HG03139 (cell line): ENCODE measurements around the gene SLC35F1.

Experiments
- ATAC-seq: cut with Tn5 transposase; IDR thresholded peaks from one replicate; pipeline ENCODE4 v1.9.1; 2021; ENCODE audit not compliant: unreplicated experiment

Gene SLC35F1

DNA sequence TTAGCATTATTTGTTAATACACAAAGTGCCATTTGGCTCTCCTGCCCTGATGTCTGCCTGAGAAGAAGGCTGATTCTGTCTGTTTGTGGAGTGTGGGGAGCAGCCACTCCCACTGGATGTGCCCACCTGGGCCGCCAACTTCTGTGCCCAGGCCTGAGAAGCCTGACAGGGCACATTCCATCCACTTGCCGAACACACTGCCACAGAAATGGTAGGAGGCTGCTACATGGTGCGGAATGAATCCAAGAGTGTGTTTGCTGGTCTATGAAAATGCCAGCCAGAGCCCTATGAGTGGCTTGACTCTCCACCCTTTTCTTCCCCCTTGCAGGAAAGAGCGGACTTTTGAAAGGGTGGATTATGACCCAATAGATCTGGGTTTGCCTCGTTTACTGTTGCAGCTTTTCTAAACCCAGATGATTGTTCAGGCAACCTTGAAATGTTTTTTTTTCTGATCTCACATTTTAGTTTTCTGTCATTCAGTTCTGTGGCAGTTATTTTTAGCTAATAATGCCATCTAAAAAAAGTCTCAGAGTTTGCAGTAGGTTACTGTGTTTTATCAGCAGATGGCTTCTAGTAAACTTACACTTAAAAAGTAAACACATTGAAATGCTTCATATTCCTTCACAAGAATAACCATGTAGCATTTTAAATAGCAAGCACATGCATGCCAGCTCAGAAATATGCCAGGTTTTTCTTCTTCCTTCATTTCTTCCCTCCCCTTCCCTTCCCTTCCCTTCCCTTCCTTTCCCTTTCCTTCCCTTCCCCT, 196.5 kb downstream of the SLC35F1 start:
- no peak for ATAC-seq

- no peak for ATAC-seq
Measured at GRCh38 chr6:118122161-118122725, 215.2 kb downstream of the SLC35F1 start.

GRCh38 chr6:118122801-118123200, 215.7 kb downstream of the SLC35F1 start:
- ATAC-seq, result no peak

DNA sequence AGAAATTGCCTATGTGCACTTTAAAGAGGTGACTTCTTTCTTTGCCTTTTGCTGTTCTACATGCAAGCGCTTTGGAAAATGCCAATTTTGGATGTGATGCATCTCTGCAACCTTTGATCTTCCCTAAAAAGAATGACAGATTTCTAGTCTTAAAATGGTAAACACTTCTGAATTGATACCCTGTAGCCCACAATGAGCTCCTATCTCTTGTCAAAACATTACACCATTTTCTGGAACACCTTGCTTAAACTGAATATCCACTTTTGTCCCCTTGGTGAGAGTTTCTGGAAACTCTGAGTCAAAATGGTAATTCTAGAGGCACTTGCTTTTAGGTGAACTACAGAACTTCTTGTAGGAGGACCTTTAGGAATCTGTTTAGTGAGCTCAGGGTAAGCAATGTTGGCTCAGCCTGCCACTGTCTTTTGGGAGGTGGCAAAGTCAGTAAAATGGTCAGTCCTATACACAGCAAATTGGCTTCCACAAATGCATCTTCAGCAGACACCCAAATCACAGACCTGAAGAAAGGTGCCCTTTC, 216.5 kb downstream of the SLC35F1 start:
- no peak for ATAC-seq

DNA sequence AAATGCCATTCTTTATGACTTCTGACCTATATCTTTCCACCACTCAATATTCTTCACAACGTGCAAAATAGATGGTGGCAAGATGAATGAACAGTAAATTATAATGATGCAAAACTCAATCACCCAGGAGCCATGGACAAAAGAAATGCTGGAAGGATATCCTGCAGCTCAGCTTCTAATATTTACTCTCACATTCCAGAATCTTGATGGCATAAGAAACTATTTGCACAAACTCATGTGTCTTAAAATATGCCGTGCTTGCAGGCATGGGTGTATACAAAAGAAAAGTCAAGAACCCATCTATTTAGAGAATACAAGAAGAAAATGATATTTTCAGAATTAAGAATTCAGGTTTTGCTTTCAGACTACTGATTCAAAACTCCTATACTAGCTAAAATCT, 217.8 kb downstream of the SLC35F1 start:
- ATAC-seq, result no peak

DNA sequence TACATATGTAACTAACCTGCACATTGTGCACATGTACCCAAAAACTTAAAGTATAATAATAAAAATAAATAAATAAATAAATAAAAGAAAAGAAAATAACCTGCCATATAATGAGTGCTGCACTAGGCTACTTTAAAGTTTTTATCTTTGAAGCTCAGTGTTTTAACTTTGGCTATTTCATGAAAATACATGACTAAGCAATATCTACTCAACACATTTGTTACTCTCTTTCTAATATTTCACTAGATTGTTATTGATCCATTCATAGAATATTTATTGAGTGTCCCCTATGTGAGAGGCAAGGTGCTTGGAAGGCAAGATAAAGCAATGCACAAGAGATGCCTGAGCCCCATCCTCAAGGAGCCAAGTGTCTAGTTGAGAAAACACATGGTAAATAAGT, 221.7 kb downstream of the SLC35F1 start:
- ATAC-seq, result no peak

GRCh38 chr6:118134206-118134605, 227.1 kb downstream of the SLC35F1 start:
- ATAC-seq, result no peak

DNA sequence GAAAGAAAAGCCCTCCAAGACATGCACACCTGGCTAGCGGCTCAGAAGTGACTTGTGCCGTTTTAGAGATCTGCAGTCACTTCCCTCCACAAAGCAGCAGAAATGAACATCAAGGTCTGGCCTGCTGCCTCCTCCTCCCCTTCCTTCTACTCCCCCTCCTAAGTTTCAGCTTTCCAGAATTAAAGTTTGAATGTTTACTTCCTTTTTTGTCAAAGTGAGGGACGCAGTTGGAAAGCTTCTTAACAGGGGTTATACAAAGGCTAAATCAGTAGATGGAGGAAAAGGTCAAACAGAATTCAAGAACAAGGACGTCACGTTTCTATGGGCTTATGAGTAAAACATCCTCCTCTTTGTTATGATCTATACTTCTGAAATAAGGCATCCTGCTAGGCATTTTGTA, 227.7 kb downstream of the SLC35F1 start:
- no peak for ATAC-seq

DNA sequence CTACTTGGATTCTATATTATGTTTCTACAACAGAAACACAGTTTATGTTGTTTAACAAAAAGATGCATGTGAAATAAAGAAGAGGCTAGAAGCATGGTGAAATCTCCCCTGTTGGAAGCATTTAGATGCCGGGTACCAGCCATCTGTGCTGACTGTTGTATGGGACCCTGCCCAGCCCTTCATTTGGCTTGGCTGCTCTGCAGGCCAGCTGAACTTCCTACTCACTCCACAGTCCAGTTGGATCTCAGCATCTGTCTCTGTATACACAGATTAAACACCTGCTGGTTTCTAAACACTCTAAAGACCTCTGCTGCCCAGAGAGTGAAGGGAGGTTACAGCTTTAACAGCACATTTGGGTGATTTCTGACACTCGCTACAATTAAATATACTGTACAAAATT, 228.3 kb downstream of the SLC35F1 start:
- no peak for ATAC-seq

GRCh38 chr6:118141211-118141610, 234.1 kb downstream of the SLC35F1 start:
- no peak for ATAC-seq

GRCh38 chr6:118146584-118146983, 239.5 kb downstream of the SLC35F1 start:
- ATAC-seq, result no peak

- ATAC-seq, result no peak
Measured at GRCh38 chr6:118147511-118147910, 240.4 kb downstream of the SLC35F1 start.

DNA sequence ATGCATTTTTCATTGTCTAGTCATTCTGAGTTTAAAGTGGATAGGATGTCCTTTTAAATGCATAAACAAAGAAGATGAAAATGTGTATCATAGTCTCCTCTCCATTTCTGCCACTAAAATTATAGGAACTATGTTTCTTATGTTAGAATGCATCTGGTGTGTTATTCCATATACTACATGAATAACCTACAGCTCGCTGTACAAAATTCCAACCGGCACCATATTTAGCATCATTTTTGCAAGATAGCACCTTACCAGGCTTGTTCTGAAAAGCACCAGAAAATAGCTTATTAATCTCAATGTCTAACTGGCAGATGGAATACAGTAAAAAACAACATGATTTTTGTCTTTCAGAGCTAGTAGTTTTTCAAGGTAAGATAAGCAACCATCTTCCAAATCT, 241.5 kb downstream of the SLC35F1 start:
- ATAC-seq, result no peak

- ATAC-seq, result no peak
Measured at GRCh38 chr6:118152524-118152923, 245.5 kb downstream of the SLC35F1 start.

DNA sequence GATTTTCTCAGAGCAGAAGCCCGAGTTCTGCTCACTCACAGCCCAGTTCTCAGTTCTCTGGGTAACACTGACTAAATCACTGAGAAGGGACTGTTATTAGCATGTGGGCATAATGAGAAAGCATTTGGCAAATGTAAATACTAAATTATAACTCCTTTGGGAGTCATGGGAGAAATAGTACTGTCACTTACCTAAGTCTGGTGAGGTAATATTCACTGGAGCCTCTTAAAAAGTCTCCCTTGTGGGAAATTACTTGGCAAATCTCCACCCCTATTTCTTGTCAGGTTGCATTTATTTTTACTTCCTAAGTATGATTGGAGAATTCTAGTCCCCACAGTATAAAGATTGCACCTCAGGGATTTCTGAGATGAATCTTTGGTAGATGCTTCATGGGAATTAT, 254.3 kb downstream of the SLC35F1 start:
- no peak for ATAC-seq

DNA sequence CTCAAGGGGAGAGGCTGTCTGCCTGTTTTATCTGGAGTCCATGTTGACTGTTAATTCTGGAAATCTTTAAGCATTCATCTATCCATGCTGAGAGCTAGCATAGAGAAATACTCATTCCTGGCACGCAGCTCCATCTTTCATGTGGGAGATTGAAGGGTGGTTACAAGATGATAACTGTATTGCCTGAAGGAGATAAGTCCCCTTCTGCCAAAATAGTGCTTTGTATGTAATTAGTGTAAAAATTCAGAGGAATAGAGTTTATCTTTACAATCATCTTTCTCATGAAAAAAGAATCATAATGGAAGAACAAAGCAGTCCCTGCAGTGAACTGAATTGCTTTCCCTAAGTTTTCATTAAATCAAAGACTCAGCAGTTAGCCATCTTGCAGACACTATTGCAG, 256.5 kb downstream of the SLC35F1 start:
- no peak for ATAC-seq

DNA sequence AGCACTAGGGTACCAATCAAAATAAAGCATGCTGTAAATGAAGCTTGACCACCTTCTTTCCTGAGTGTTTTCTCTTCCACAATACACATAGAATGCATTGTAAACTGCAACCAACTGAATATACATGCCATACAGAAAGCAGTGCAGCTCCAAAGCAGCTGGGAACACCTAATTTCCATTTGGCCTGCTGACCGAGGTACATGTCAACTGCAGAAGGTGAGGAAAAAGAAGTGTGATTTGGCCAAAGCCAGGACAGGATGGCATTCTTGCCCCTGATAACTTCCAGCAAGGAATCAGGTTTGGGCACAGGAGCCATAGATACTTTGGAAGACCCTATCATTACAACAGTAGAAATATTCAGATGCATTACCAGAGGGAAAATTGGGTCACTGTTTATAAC, 258.4 kb downstream of the SLC35F1 start:
- no peak for ATAC-seq

- ATAC-seq, result no peak
Measured at GRCh38 chr6:118168421-118168820, 261.4 kb downstream of the SLC35F1 start.

DNA sequence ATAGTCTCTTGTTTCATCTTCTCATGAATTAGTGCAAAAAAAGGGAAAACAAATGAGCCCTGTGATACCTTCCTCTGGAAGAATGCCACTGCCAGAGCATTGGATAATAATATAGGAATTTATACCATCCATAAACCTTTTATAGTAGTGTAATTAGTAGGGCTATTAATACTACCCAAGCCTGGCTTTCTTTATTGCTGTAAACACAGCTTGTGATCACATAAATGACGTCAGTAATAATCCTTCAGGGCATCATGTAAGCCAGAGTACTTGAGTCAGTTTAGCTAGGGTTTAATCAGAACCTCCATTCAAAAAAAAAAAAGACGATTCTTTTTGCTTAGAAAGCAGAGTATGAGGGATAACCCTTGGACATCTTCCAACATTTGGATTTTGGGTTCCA, 264.8 kb downstream of the SLC35F1 start:
- no peak for ATAC-seq

DNA sequence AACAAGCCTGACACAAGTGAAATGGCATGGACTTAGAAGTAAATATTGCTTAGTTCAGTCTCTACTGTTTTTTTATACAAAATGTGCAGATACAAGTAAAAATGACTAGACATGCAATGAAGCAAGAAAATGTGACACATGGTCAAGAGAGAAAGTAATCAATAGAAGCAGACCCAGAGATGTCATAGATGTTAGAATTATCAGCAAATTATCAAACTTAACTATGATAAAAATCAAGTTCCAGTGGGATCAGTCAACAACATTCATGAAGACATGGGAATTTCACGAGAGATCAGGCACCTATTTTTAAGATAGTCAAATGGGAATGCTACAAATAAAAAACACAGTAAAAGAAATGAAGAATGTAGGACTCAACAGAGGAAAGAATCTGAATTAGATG, 267.0 kb downstream of the SLC35F1 start:
- no peak for ATAC-seq

GRCh38 chr6:118177720-118178119, 270.7 kb downstream of the SLC35F1 start:
- ATAC-seq, result no peak

DNA sequence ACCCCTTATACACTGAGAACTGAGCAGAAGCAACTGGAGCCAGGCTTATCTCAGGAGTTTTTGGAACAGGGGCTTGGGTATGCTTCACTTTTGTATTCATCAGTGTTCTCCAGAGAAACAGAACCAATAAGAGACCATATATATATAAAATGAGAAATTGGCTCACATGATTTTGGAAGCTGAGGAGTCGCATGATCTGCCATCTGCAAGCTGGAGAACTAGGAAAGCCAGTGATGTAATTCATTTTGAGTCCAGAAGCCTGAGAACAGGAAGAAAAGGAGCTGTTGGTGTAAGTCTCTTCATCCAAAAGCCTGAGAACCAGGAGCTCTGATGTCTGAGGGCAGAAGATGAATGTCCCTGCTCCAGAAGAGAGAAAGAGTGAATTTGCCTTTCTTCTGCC, 272.0 kb downstream of the SLC35F1 start:
- no peak for ATAC-seq
